GM21528 (cell line): ENCODE measurements around the gene ANKS6.

Experiments used
- ATAC-seq: cut with Tn5 transposase; IDR thresholded peaks from one replicate; pipeline ENCODE4 v1.9.1; 2021; ENCODE audit warnings: mild to moderate bottlenecking, moderate library complexity; ENCODE audit not compliant: unreplicated experiment, low FRiP score

Gene ANKS6

DNA sequence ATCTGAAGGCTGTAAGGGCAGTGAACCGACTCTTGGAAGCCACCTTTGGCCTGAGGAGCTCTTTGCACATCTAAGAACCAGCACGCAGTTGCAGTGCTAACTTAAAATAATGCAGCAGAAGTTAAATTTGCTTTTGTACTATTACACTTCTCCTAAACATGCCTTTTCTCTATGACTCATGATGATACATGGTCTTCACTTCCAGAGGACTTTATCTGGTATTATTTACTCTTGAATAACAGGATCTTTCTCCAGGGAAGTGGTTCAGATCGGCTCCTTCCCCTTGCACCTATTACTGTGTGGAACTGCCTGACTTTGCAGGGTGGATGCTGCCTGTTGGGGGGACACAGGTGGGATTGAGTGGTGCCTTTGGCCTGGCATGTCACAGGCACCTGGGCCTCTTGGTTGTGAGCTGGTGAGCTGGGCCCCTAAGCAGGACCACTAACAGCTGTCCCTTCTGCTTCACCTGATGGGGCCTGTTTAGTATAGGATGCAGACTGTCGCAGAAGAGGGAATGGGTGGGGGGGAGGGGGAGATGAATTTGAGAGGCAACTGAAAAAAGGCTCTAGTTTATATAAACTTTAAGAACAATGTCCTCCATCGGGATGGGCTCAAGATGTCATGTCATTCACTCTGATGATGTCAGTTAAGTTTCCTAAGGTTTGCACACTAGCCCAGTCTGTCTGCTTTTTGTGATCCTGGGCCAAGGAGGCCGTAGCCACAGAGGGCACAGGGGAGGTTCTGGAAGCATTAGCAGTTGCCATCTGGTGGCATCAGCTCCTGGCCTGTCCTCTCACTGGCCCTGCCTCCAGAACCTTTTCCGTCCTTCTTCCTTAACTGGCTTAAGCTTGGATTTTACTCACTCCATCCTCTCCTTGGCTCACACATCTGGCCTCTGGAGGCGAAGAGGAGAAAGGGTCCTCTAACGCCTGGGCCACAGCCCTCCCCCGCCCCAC is 53.8 kb downstream of the ANKS6 start:
- ATAC-seq, result no peak

DNA sequence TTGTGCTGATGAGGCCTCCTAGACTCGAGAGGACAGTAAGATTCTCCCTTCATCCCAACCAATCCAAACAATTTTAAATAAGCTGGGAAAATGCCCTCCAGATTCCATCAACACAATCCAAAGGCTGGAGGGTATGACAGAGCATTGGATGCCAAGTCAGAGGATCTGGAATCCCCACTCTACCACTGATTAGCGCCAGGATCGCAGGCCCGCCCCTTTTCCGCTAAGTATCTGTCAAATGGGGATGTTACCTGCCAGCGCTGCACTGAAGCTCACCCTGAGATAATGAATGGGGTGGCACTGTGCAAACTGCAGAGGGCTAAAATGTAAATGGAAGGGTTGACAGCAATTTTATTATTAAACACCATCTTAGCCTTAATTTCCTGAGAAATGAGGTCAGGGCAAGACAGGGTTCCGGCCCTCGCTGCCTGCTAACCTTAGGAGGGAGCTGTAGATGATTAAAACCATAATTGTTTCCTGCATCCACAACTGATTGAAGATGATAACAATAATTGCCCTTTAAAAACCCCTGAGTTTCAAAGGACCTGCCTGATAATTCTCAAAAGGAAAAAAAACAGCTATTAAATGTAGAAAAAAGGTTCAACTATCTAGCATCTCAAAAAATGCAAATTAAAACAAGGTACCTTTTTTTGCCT is 56.0 kb downstream of the ANKS6 start:
- no peak for ATAC-seq

DNA sequence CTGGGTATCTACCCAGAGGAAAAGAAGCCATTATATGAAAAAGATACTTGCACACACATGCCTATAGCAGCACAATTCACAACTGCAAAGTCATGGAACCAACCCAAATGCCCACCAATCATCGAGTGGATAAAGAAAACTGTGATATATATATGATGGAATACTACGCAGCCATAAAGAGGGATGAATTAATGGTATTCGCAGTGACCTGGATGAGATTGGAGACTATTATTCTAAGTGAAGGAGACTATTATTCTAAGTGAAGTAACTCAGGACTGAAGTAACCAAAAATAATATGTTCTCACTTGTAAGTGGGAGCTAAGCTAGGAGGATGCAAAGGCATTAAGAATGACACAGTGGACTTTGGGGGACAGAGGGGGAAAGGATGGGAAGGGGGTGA is 57.6 kb downstream of the ANKS6 start:
- no peak for ATAC-seq

DNA sequence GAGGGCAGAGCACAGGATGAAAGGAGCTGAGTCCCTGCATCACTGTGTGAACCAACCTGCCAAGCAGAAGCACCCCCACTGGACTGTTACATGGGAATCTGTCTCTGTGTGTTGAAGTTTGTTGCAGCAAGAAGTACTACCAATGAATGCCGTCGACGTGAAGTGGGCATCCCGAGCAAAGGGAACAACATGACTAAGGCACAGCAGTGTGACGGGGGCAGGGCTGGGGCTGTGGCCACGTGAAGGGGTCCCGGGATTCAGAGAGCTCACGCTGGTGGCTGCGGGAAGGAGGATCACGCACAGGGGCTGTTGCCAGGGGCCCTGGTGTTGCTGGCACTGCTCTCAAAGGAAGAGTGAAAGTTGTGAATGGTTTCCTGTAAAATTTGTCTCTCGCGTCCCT is 60.1 kb downstream of the ANKS6 start:
- no peak for ATAC-seq

DNA sequence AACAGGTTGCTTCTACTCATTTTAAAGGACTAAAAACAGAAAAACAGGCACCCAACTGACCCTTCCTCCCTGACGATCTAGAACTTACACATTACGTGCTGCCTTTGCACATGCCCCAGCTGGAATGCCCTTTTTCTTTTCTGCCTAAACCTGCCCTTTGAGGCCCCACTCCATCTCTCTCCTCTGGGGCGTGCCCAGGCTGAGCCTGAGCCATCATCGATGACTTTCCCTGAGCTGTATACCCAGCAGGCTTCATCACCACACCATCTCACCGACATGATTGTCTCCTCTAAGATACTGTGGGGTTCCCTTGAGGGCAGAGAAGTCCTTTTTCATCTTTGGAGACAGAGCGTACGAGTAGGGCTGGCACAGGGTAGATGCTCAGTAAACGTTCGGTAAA is 63.6 kb downstream of the ANKS6 start:
- no peak for ATAC-seq

DNA sequence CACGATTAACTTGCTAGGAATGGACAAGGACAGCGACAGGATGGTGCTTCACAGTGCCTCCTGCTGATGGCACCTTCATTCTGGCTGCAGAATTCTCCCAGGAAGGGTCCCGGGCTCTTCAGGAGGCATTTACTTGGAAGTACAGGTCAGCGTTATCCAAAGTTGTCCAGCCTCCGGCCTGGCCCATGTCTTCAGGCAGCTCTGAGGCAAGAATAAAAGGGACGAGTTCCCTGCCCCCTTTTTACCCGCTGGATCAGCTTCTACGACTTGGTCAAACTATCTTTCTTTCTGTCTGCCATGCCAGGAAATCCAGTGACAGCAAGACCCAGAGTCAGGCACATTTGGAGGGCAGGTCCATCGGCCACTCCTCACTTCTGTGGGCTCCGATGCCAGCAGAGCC is 64.3 kb downstream of the ANKS6 start:
- no peak for ATAC-seq

DNA sequence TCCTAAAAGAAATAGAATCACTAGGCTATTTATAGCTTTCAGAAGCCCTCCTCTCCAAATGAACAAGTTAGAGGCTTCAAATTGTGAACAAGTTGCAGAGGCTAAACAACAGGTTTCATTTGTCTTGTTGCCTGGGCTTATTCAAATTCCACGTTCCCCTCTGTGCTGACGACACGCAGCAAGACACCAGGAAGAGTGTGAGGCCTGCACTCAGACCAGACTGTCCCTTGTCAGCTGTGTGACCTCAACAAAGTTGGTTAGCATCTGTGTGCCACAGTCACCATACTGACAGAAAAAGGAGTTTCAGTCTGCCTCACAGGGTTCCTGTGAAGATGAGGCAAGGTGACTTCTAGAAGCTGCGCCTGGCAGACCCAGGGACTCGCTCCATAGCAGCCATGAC is 65.5 kb downstream of the ANKS6 start:
- no peak for ATAC-seq

DNA sequence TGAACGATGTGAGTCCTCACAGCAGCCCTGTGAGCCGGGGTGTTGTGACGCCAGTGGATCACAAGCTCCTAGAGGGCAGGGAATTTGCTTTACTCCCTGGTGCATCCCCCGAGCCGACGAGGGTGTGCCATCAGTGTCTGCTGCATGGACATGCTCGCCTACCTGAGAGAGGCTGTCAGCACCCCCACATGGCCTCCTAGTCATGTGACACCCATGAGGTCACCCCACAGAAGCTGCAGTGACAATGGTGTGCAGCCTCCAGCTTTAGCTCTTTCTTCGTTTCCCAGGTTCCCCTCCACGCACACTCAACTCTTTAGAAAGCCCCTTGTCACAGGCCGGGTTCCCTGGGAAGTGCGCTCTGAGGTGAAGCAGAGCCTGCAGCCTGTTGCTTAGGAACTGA is 67.9 kb downstream of the ANKS6 start:
- no peak for ATAC-seq

DNA sequence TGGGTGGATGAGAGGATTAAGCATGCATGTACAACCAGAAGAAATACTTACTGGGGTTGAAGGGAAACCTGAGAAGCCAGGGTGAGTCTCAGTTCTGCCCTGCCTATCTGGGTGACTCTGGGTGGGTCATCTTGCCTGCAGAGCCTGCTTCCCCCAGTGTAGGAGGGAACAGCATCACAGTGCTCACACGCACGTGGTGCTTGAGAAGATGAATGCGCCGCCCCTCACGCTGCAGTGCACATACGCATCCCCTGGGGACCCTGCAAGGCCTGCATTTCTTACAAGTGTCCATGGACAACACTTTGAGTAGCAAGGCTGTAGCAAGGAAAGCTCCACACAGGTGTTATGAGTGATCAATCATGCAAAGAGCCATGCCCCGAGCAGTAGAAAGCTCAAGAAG is 68.9 kb downstream of the ANKS6 start:
- ATAC-seq, result no peak

DNA sequence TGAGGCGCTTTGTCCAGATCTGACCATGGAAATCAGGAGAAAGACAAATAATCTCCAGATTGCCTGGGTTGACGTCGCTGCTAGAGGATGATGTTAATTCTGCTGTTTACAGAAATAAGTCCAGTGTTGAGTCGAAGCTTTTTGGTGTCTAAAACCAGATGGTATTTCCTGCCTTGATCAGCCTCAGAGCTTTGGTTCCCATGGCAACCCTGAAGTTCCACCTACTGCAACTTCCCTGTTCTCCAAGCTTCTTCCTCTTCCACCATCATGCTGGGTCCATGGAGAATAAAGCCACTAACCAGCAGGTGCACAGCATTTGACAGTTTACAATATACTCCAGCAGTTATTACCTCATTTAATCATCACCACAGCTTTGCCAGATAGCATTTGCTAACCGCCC is 69.6 kb downstream of the ANKS6 start:
- ATAC-seq, result no peak

DNA sequence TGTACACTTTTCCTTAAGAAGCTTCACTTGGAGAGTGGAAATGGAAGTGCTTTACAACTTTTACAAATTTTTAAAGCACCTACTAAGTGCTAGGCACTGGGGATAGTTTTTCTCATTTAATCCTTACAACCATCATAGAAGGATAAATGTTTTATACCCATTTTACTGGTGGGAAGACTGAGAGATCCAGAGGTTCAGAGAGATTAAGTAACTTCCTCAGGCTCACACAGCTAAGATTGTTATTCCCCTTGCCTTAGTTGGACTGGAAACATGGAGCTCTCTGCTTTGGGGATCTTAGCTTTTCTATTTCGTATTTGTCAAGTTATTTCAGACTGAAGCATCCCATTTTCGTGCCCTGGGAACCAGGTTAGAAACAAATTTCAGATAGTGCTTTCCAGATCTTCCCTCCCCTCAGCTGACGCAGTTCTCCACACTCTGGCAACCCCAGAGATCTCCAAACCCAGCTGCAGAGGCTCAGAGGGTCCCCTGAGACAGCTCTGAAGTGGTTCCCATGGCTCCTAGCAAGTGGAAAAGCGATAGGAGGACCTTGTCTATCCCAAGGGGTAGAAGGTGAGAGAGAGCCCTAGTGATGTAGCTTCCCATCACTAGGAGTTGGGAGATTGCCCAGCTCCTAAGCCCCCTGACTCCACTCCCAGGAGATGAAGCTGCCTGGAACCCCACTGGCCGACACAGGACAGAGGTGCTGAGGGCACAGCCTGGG is 71.4 kb downstream of the ANKS6 start:
- no peak for ATAC-seq

DNA sequence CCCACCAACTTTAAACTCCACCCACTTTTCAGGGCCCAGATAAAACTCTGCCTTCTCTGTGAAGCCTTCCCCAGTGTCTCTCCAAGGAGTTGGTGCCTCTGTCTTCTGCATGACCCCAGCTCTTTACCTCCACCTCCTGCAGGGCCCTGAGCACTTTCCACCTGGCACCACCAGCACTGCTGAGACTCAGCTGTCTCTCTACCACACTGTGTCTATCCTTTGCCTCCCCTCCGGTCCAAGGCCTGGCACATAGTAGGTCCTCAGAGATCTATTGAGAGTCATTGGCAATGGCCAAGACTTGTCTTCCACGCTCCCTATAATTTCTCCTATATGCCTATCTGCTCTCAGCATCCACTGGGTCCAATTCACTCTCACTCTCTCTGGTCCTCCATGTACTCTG is 74.7 kb downstream of the ANKS6 start:
- ATAC-seq, result no peak

DNA sequence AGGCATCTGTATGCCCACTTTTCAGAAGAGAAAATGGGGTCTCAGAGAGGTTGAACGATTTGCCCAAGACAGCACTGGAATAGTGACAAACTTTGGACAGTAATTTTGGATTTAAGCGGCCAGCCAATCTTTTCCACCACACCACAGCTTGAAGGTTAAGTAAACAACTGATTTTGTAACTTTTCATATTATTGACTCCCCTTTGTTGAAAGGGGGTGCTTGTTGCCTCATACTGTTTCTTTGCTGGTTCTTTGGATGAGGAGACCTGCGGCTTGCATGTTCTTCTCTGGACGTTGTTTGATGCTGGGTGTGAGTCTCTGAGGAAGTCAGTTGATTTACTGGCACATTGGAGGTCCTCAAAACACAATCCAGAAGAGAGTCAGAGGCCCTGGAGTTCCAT is 76.0 kb downstream of the ANKS6 start:
- no peak for ATAC-seq

DNA sequence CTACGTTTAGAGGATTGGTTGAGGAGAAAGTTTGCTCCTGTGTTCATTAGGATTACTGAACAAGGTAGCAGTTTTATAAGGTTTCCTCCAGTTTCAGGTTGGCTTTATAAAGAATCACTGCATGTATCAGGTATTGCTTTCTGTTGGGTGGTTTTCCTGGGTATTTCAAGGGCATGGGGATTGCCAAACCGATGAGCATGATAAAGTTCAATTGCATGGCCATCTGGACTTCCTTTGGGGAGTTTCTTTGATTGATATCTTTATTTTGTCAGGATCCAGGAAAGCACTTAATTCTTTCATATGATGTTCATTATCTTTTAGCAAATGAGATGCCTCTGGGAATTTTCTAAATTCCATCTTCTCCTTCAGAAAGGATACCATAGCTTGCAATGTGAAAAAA is 77.3 kb downstream of the ANKS6 start:
- no peak for ATAC-seq

DNA sequence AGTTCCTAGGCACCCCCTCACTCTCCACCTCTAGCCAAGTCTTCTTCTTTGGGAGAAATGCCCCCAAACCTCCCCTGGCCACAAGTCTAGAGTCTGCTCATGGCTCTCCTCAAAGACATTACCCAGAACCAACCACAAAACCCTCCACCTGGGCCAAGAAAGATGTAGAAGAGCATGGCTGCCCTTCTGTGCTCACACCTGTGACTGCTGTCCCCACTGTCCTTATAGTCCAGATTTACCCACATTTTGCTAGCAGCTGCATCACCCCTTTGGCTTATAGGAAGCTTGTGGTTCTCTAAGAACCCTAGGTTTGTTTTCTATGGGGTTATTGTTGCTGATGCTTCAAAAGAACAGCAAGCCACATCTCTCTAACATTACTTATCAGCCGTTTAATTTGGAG is 81.5 kb downstream of the ANKS6 start:
- ATAC-seq, result no peak

DNA sequence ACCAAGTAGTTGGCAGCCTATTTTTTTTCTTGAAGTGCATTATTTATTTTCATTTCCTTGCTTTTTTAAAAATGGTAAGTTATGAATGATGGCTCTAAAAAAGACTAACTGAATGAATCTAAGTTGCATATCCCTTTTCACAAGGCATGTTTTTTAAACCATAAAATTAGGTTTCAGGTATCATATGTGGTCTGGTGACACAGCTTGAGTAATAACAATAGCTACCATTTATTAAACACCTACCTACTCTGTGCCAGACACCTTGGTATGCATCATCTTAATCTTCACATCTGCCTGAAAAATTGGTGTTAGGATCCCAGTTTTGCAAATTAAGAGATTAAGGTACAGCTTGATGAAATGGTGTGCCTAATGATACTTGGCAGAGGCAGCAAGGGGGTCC is 83.4 kb downstream of the ANKS6 start:
- ATAC-seq, result no peak

DNA sequence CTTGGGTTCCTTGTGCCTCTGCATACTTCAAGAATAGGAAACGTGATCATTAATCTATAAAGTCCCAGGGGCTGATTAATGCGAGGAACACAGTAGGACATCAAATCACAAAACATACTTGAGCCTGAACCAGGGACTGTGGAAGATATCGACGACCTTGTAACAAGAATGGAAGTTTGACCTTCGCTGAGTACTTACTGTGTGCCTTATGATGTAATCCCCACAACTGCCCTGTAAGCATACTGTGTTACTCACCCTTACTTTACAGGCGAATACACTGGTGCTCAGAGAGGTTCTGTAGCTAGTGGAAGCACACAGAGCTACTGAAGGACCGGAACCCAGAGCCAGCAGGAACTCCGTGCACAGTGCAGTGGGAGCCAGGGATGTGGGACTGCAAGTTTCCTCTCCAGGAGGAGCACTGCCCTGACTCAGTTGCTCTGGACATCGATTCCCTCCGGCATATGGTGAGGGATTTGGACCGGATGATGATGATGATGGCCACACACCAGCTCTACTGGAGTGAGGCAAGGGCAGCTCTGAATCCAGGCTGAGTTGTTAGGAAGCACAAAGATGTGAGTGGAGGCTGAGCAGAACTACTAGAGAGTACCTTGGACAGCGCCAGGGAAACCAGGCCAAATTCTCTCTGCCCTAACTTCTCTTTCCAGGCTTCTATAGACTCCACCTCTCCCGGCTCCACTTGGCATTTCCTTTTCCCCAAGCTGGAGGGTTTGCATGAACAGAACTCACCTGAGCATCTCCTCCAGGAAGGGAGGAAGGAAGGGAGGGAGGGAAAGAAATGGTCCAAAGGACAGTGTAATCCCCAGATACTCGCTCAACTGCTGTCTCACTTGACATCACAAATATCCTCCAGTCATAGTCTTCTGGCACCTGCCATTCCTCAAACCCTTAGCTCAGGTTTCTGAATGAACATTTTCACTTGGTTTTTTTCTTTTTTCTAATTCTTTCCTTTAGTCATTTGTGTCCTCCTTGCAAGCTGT is 86.1 kb downstream of the ANKS6 start:
- ATAC-seq, result no peak

DNA sequence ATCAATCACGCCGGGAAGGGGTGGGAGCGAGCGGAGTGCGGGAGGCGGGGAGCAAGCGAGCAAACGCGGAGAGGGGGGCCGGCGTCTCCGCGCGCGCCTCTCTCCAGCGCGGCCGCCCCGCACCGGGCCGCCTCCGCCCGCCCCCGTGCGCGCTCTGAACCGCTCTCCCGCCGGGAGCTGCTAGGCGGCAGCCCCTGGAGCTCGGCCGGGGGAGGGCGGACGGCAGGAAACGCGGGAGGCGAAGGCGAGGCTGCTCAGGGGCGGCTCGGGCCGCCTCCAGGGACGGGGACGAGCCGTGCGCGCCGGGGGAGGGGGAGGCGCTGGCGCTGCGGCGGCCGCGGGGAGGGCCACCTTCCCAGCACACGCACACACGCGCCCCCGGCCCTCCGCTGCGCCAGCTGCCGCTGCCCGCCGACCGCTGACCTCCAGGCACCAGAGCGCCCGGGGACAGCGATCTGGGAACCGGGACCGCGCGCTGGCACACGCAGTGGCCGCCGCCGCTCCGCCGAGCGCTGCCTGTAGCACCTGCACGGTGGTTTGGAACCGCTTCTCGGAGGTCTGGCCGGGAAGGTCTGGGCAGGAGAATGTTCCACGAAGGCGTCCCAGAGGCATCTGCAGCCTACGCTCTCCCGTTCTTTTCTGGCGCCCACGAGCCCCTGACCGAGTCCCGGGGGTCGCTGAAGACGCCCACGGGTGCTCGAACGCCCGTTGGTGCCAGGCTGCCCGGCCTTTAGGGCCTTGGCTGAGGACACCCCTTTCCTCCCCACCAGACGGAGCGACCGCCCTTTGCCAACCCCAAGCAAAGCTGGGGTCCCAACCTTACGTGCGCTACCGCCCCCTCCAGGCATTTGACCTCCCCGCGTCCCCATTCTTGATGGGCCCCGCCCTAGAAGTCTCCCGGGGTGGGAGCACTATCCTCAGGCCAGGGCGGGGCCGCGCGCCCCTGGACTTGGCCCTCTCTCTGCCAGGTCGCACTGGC is 87.1 kb downstream of the ANKS6 start, which contains the start of gene GABBR2:
Gene GABBR2 (minus strand): TSS at position 3 of the 979 bp plus-strand sequence. CDS start 198 bp downstream, outside the sequence.
- no peak for ATAC-seq
